HG03558 (cell line): Measurements from ENCODE around the gene ARIH1.

Source experiments
- ATAC-seq: cut with Tn5 transposase; IDR thresholded peaks from one replicate; pipeline ENCODE4 v1.9.1; 2021; ENCODE audit warnings: moderate number of reproducible peaks; ENCODE audit not compliant: unreplicated experiment; ENCODE audit errors: extremely low read depth

ARIH1 gene

DNA sequence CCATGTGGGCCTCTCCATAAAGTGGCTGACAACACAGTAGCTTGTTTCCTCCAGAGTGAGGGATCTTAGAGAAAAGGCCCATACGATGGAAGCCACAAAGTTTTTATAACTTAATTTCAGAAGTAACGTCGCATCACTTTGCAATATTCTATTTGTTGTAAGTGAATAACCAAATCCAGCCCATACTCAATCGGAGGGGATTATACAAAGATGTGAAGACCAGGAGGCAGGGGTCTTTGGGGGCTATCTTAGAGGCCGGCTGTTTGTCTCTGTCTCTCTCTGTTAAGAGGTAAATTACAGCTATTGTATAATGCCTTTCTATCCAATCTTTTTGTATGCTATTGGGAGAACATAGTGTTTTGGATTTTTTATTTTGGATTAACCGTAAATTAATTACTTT lies 9.1 kb downstream of the ARIH1 start:
- no peak for ATAC-seq

DNA sequence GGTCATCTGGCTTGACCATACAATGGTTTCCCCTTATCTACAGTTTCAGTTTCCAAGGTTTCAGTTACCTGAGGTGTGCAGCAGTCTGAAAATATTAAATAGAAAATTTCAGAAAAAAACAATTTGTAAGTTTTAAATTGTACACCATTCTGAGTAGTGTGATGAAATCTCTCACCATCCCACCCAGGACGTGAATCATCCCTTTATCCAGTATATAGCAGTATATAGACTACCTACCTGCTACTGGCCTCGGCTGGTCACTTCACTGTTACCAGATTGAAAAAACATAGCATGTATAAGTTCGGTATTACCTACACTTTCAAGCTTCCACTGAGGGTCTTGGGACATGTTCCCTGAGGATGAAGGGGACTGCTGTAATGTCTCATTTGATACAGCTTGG lies 12.0 kb downstream of the ARIH1 start:
- no peak for ATAC-seq

DNA sequence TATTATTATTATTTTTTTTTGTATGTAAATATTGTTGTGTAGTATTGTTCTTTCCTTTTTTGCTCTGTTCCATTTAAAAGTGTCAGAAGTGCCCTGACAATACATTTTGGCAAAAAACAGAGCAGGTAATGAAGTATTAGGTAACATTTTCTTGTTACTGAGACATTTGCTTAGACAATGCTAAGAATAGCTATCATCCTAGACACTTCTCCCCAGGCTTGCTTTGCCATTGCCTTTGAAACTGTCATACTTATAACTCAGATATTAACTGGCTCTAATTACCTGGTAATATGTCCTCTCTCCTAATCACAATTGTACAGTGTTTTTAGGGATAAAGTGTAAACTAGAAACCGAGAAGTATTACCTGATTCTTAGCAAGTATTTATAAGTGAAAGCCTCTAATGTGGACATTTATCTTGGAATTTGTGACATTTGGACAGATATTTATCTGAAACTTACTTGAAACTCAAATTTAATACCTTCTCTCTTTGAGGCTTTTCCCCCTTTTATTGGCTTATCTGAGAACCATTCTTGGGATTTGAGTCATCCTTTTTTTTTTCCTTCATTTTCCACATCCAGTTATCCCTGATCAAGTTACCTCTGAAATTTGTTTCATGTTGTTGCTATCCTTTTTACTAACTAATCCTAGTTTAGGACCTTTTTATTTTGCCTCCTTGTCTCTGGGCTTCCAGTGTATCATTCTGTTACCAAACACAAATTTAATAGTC lies 13.1 kb downstream of the ARIH1 start:
- no peak for ATAC-seq

DNA sequence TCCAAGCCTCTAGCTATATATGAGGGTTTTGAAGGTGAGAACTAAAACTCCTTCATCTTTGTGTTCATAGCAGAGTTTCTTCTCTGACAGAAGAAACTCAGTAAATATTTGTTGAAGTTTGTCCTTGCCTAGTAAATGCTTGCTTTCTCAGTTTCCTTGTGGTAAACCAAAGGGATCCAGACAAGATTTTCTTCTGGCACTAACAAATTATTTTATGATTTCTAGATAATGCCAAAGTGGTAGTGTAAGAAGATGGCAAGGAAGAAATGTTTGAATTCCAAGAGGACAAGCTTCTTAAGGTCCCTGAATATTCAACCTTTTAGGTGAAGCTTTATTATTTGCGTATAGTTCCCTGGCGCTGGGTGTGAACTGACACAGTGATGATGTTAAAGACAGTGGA lies 14.4 kb downstream of the ARIH1 start:
- ATAC-seq, result no peak

DNA sequence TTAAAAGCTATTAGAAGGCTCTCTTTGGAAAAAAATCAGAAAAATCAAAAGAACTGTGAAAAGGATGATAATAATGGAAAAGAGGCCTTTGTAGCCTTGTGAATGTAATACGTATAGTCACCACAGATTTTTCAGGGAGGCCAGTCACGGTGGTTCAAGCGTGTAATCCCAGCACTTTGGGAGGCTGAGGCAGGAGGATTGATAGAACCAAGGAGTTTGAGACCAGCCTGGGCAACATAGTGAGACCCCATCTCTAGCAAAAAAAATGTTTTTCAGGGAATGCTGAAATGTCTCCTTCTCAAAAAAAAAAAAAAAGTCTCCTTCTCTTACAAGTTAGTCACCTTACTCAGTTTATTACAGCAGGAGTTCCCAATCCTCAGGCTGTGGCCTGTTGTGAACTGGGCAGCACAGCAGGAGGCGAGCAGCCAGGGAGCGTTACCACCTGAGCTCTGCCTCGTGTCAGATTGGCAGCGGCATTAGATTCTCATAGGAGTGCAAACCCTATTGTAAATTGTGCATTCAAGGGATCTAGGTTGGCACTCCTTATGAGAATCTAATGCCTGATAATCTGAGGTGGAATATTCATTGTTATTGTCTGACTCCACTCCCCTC lies 15.9 kb downstream of the ARIH1 start:
- no peak for ATAC-seq

DNA sequence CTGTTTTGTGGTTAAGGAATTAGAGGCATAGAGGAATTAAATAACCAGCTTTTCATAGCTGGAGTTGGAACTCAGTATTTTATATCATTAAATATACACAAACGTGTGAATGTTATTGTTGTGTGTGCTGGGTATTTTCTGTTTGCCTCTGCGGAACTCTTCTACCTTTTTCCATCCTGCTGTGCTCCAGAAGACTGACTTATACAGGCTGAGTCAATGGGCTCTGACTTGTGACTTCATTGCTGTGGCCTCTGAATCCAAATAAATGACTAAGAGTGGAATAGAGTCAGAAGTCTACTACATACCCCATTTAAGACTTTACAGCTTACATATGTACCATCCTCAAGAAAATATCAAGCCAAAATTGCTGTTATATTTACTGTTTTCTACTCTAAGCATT lies 17.6 kb downstream of the ARIH1 start:
- no peak for ATAC-seq

DNA sequence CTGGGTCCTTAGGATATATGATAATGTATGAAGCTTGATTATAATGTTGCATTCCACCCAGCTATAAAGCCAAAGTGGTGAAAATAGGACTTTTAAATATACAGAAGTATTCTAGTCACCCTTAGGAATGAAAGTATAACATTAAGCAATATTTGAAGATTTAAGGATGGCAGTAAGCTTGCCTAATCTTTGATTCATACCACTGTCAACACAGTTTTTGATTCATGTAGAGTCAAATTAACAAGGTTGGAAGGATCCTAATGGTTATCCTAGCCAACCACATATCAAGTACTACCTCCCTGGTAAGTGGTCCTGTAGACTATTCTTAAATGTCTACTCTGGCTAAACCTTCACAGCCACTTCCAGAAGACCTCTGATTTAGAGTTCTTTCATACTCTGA lies 18.6 kb downstream of the ARIH1 start:
- no peak for ATAC-seq

DNA sequence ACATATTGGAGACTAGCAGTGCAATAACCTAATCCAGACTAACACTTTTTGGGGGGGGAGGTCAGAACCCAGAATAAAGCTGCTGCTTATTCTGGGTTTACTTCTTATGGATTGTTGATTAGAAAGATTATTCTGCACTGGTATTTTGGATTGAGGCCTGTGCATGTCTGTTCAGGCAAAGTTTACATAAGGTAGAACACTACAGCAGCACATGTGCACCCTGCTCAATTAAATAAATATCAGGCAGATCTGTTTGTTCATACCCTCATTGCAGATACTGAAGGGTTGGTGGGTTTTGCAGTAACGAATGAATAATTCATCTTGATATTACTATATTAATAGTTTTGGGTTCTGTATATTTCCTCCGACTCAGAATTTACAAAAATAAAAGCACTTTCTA lies 19.1 kb downstream of the ARIH1 start:
- ATAC-seq, result no peak

DNA sequence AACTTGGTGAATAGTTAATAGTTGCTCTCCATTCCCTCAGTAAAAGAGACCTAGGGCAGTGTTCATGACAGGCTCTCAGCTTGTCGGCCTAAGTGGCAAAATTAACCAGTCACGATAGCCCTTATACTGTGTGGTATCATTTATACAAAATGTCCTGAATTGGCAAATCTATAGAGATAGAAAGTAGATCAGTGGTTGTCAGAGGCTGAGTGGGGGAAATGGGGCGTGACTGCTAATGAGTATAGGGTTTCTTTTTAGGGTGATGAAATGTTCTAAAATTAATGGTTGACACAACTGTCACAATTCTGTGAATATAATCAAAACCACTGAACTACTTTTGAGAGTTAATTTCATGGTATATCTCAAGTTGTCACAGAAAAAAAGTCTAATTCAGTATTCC lies 20.9 kb downstream of the ARIH1 start:
- no peak for ATAC-seq

DNA sequence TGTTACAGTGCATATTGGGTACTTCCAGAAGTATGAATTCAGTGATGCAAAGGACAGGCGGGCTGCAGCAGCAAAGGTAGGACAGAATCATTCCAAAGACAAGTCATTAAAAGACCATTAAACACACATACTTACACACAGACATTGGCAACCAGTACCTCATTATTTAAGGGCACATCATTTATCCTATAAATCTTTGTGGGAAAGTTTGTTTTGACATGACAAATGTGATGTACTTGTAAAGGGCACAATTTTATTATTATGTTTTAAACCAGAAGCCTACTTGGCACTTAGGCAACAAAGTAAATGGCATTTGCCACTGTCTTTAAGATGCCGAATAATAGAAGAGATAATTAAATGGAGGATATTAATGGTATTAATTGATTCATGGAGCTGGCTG lies 22.7 kb downstream of the ARIH1 start:
- ATAC-seq, result no peak

DNA sequence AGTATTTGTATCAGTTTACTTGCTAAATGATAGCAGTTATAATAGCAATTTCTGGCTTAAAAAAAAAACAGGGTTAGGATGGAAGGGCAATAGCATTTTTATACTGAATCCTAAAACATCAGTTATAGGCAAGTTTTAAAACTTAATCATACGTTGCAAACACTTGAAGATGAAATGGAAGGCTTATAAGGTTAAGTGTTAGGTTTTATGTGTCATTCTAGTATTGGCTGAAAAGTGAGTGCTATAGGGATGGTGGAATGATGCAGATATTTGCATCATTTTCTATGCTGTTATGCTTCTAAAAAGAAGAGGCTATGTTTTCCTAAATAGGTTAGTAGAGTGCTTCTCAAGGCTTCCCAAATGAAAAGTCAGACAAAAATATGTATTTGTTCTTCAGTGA lies 23.3 kb downstream of the ARIH1 start:
- ATAC-seq, result no peak

DNA sequence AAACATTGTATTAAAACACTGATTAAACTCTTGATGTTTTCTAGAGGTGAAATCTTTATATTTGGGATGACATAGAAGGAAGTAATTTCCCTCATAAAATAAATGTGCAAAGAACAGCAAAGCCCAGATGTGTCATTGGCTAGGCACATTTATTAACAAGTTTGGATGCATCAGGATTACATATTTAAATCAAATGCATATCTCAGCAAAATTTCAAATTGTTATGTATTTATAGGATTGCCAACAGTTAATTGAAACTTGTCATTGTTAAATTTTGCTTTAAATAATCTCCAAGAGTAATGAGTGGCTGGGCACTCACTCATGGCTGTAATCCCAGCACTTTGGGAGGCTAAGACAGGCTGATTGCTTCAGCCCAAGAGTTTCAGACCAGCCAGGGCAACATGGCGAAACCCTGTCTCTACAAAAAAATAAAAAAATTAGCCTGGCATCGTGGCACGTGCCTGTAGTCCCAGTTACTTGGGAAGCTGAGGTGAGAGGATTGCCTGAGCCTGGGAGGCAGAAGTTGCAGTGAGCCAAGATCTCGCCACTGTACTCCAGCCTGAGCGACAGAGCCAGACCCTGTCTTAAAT lies 28.2 kb downstream of the ARIH1 start:
- no peak for ATAC-seq

DNA sequence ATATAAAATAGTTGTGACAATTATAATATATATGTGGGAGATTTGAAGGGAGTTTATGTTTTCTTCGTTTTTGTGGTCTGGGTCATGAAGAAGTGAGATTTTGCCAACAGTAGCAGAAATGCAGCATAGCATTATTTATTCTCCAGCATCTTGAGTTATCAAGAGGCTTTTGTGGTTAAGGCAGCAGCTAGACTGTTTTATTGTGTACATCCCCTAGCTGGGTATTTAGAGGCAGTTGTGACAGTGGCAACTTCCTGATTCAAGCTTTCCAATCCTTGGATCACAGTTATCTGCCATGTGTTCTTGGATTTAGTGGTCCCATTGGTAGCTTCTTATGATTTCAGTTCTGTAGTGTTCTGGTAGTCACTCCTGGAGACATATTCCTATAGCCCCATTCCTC lies 29.0 kb downstream of the ARIH1 start:
- ATAC-seq, result no peak

DNA sequence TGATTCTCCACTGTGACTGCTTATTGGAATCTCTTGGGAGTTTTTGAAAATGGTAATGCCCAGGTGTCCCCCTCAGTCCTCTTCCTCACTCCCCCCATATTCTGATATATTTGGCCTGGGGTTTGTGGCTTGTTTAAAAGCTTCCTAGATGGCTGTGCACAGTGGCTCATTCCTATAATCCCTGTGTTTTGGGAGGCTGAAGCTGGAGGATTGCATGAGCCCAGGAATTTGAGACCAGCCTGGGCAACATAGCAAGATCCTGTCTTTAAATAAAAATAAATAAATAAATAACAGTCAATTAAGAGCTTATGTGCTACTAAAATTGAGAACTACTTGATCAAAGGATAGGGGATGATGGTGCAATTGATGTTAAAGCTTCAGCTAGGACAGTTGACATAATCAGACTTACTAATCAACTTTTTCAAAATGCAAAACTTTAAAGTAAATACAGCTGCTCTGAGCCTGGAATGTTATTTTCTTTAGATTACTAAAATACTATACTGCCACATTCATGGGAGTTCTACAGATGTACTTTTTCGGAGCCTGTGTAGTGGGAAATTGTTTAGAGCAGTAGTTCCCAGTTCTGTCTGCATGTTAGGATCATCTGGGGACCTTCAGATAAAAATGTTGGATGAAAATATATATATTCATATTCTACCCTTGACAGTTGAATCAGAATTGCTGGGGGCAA lies 33.4 kb downstream of the ARIH1 start:
- ATAC-seq, result no peak

DNA sequence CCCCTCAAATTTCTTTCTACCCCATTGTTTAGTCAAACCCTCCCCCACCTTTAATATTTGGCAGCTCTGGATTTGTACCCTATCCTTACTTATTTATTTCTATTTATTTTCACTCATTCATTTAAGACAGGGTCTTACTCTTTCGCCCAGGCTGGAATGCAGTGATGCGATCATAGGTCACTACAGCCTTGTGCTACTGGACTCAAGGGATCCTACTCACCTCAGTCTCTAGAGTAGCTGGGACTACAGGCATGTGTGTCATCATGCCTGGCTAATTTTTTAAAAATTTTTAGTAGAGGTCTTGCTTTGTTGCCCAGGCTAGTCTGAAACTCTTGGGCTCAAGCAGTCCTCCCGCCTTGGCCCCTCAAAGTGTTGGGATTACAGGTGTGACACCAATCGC lies 35.4 kb downstream of the ARIH1 start:
- ATAC-seq, result no peak

DNA sequence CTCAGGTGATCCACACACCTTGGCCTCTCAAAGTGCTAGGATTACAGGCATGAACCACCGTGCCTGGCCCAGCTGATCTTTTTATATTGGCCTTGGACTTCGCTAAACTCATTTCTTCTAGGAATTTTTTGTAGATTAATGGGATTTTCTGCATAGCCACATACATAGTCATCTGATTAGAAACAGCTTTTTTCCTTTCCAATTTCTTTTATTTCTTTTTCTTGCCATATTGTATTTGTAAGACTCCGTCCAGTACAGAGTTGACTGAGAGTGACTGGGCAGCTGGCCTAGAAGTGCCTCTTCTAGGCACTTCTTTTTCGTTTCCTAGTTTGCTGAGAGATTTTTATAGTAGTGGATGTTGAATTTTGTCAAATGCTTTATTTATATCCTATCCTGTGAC lies 37.4 kb downstream of the ARIH1 start:
- ATAC-seq, result no peak

DNA sequence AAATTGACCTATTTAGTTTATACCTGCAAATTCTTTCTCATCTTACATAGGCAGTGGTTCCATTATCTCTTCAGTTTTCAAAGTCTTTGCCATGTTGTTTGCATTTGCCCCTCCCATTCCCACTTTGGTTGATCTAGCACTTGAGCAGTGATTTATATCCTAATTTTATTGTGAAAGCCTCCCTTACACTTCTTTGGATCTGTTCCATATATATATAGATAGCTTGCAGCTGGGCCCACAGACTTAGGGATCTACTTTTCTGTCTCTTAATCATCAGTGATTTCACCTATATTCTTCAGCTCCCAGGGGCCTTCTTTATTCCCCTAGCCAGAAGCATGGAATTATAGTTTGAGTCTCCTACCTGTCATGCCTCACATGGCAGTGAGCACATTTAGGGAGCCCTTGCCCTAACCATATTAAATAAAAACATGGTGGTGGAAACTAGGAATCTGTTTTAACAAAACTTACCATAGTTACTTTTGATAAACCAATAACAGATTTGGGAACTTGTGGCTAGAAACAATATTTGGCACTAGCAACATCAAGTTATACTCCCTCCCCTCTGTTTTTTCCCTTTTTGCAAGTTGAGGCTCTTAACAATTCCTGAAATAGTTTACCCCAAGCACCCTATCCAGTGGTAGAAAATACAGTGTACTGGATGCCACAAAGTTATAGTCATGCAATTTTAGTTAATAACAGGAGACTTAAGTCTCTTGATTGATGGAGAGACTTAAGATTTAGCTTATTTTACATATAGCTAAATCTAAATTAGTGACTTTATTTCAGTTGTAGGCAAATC lies 41.7 kb downstream of the ARIH1 start:
- no peak for ATAC-seq

DNA sequence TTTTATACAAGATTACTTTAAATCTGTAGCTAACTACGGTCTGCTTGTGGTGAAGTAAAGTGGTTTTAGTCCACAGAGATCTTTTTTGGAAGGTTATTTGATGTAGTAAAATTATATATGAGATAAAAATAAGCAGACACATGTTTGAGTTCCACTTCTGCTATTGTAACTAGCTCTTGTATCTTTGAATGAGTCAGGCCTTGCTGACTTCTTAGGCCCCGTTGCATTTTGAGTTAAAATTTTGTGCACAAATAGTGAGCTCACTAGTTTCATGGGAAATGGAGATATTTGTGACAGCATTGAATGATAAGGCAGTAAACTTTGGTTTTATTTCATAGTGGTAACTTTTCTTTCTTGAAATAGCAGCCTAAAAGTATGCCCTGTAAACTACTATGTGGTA lies 42.6 kb downstream of the ARIH1 start:
- no peak for ATAC-seq

DNA sequence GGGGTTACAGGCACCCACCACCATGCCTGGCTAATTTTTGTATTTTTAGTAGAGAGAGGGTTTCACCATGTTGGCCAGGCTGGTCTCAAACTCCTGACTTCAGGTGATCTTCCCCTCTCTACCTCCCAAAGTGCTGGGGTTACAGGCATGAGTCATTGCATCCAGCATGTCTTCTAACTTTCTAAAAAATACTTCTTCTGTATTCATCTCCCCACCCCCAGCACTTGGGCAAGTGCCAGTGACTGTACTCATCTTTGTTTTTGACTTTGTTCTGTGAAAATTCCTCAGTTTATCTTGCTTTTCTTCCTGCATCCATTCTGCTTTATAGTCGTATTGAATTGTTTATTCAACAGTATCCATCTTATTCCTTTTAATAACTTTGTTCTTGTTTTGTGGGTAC lies 47.6 kb downstream of the ARIH1 start:
- ATAC-seq, result no peak

DNA sequence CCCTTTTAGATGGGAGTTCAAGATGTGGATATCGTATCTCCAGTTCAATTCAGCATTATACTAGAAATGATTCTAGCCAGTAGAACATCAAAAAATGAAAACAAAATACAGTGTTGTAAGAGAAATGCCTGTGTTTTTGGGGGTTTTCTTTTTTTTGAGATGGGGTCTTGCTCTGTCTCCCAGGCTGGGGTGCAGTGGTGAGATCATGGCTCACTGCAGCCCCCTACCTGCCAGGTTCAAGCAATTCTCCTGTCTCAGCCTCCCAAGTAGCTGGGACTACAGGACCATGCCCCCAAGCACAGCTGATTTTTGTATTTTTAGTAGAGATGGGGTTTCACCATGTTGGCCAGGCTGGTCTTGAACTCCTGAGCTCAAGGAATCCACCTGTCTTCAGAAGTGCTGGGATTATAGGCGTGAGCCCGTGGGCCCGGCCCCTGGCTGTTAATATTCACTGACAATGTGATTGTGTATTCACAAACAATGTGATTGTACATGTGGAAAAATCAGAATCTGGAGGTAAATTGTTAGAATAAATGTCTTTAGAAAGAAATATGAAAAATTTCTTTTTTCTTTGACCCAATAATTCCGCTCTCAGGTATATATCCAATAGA lies 59.0 kb downstream of the ARIH1 start:
- ATAC-seq, result no peak
